Measurements from ENCODE around the gene BRMS1.
"Not testable (repeated sequence)": the region's sequence is repeated elsewhere in the genome, so short reads cannot be mapped to it uniquely, and the experiment has no call there.

BRMS1 gene

DNA sequence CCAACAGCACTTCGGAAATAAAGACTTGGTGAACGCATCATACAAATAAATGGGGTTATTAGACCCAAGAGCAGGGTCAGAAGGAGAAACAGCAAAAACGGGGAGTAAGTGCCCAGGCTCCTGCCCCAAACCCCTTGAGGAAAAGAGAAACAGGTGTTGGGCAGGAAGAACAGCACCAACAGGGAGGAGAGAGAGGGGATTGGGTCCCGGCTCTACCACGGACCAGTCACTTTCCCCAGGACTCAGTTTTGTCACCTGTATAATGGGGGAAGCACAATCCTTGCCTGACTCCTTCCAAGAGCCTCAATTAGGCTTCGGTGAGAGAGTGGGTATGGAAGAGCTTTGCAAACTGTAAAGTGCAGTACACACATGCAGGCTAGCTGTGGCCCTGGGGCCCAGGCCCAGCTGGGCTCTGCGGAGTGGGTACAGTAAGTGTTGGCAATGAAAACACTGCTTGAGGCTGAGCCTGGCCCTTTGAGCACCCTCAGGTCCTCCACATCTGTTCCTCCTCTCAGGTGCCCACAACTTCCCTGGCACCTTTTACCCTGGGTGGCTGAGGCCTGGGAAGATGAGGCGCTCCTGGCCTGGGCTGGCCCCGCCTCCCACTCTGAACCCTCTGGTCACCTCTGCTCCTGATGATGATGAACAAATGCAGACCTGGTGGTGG lies 17.7 kb upstream of the BRMS1 start:
- no peak for DNase-seq

DNA sequence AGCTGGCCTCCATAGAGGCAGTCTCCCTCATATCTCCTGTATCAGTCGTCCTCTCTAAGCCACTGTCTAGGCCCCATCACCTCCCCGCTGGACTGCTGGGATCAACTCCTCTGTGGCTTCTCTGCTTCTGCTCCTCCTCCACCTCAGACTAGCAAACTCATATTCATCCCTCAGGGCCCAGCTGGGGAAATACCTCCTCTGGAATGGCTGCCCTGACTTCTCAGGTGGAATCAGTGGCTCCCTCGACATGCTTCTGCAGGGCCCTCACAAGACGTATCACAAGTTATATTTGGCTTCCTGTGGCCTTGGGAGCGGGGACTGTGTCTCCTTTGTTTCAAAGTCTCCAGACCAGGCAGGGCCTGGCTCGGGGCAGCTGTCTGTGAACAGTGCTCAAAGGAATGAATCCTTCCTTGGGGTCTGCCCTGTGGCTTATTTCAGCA lies 16.6 kb upstream of the BRMS1 start:
- DNase-seq, result no peak

DNA sequence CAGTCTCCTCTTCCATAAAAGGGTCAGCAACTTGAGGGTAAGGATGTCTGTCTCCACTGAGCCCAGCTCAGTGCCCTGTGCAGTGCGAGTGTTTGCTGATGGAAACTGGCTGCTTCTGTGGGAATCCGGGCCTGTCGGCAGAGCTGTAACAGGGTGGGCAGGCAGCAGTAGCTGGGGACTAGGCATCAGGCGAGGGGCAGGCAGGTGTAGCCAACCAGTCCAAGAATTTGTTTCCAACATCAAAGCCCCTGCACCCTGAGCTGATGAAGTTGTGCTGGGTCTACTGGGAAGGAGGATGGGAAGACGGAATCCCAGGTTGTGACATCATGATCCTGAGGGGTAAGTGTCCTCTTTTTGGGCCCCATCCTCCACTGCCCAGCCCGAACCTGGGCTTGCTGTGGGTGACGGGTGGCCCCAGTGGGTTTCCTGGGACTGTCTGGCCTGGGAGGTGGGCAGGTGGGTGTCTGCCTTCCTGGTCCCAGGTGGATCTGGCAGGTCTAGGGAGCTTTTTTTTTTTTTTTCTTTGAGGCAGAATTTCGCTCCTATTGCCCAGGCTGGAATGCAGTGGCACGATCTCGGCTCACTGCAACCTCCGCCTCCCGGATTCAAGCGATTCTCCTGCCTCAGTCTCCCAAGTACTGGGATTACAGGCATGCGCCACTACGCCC lies 15.6 kb upstream of the BRMS1 start:
- DNase-seq, result no peak

DNA sequence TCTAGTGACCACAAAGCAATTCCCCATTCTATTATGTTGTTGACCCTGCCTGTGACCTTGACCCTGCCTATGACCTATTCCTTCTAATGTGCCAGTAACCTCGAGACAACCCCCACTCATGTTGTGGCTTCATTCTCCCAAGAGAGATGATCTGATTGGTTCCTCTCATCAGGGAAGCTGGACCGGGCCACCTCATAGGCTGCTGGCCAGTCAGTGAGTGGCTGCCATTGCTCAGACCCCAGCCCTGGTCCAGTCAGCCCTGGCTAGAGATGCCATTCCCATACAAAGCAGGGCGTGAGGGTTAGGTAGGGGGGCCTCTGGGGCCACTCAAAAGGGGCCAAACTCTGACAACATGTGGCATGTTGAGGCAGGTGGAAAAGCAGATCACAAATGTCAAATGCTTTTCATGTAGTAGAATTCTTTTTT lies 14.8 kb upstream of the BRMS1 start:
- no peak for DNase-seq

DNA sequence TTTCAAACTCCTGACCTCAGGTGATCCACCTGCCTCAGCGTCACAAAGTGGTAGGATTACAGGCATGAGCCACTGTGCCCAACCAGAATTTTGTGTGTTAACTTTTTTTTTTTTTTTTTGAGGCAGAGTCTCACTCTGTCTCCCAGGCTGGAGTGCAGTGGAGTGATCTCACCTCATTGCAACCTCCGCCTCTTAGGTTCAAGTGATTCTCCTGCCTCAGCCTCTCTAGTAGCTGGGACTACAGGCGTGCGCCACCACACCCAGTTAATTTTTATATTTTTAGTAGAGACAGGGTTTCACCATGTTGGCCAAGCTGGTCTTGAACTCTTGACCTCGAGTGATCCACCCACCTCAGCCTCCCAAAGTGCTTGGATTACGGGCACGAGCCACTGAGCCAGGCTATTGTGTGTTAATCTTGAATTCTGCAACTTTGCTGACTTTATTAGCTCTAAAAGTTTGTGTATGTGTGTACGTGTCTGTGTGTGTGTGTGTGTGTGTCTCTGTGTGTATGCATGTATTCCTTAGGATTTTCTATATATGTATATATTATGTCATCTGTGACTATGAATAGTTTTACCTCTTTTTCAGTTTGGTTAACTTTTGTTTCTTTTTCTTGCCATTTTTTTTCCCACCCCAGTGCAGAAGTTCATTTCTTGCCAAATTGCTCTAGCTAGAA lies 5.8 kb upstream of the BRMS1 start:
- DNase-seq, result not testable (repeated sequence)

DNA sequence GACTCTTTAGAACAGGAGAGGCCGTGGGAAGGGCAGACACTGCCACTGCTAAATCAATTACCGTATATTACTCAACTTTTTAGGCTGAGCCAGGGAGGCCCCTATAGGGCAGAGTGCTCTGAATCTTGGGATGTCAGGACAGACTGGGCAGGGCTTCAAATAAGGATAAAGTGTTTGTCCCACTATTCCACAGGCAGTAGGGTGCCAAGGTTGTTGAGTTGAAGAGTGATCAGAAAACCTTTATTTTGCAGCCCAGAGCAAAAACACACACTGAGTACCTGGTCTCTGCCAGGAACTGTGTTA lies 4.1 kb upstream of the BRMS1 start:
- DNase-seq, result no peak

DNA sequence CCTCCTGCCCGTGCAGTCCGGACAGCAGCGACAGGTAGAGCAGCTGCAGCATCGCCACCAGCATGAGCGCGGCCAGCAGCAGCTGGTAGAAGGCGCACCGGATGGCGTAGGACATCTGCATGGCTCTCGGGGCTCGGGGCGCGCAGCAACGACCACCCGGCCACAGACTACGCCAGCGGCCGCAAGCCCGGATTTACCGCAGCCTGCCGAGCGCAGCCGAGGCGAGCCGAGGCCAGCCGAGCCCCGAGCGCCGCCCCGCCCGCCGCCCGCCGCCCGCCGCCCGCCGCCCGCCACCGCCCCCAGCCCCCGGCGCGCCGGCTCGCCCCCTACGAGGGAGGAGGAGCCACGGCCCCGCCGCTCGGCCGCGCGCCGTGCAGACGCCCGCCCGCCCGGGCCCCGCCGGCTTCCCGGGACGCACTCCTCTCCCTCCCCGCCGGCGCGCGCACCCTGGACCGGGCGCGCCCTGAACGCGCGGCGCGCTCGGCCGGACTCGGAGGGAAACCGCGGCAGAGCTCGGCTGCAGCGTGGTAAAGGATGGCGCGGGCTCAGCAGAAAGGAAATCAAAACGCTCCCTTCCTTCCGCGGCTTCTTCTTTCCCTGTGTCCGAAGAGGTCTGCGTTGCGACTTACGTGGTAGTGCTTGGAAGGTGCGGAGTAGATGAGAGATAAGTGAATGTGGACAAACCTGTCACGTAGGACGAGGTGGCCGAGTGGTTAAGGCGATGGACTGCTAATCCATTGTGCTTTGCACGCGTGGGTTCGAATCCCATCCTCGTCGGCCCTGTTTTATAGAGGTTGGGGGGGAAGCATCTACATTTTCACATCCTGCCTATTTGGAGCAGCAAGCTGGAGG lies 2.7 kb upstream of the BRMS1 start, which contains the start of gene B4GAT1:
TSS of gene B4GAT1 (minus strand) at position 205 of the 852 bp plus-strand sequence. CDS start at position 121, 84 bp downstream.
- peak; percentile 69 for DNase-seq

DNA sequence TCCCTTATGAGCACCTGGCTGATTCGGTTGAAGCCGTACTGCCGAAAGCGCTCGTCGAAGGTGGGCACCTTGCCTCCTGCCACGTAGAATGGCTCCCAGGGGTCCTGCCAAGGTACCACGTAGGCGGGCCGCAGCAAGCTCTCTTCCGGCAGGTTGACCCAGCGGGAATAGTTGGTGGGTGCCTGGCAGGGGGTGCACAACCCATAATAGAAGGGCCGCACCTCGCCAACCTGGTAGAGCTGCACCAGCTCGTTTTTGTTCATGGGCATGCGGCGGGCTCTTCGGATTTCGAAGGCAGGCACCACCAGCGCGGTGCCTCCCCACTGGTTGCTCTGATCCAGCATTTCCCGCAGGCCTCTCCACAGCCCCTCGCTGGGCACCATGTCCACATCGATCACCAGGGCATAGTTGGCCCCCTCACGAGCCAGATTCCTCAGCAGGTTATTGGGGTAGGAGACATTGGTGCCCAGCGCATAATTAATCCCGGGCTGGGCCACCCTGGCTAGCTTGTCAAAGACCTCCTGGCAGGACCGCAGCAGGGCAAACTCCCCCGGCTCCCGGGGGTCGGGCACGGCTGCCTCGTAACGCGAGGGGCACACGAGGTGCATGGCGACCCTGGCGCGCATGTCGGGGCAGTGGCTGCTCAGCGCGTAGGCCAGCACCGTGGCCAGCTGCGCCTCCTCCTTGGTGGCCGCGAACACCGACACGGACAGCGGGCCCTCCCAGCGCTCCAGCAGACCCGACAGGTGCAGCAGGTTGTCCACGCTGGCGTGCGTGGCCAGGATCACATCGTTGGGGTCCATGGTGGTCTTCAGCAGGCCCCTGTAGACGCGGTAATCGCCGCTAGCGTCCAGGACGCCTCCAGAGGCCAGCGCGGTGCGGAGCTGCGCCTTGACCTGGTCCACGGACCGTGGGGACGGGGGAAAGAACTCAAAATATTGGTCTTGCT lies 1.8 kb upstream of the BRMS1 start:
- DNase-seq, result no peak

DNA sequence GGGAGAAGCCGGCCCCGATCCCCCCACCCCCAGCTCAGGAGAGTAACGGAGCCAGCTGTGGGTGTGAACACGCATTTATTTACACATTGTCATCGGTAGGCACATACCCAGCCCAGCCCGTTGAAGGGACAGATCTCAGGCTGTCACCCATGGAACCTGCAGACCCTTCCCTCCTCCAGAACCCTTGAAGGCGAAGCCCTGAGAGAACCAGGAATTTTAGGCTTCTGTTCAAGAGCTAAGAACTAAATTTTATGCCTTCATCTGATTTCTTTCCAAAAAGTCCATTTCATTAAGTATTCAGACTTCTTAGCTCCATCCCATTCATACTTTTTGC lies 379 bp upstream of the BRMS1 start:
- no peak for DNase-seq

DNA sequence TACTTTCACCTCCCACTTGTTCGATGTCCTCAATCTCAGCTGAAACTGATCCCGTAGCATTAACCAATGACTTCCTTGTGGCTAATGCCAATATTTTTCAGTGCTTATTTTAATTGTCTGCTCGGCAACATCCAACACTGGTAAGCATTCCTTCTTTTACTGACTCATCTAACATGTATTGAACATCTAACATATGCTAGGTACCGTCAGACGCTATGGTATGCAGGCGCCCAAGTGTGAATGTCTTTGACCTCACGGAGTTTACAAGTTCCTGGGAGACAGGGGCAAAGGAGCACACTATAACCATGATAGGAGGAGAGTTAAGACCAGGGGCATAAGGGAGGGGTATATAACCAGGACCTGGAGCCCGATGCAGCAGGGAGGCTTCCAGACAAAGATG lies 1.7 kb downstream of the BRMS1 start:
- DNase-seq, result no peak

DNA sequence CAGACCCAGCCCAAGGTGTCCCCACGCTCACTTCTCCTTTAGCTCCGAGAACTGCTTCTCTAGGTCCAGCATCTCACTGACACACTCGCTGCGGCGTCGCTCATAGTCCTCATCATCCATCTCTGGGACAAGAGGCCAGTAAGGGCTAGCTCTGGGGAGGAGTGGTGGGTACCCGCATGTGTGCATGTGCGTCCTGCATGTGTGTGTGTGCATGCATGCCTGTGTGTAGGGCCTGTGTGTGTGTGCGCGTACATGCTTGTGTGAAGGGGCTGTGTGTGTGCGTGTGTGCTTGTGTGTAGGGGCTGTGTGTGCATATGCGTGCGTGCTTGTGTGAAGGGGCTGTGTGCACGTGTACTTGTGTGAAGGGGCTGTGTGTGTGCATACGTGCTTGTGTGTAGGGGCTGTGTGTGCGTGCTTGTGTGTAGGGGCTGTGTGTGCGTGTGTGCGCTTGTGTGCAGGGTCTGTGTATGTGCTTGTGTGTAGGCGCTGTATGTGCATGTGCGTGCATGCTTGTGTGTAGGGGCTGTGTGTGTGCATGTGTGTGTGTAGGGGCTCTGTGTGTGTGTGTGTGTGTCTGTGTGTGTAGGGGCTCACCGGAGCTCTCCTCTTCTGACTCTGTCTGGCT lies 3.3 kb downstream of the BRMS1 start:
- DNase-seq, result no peak

DNA sequence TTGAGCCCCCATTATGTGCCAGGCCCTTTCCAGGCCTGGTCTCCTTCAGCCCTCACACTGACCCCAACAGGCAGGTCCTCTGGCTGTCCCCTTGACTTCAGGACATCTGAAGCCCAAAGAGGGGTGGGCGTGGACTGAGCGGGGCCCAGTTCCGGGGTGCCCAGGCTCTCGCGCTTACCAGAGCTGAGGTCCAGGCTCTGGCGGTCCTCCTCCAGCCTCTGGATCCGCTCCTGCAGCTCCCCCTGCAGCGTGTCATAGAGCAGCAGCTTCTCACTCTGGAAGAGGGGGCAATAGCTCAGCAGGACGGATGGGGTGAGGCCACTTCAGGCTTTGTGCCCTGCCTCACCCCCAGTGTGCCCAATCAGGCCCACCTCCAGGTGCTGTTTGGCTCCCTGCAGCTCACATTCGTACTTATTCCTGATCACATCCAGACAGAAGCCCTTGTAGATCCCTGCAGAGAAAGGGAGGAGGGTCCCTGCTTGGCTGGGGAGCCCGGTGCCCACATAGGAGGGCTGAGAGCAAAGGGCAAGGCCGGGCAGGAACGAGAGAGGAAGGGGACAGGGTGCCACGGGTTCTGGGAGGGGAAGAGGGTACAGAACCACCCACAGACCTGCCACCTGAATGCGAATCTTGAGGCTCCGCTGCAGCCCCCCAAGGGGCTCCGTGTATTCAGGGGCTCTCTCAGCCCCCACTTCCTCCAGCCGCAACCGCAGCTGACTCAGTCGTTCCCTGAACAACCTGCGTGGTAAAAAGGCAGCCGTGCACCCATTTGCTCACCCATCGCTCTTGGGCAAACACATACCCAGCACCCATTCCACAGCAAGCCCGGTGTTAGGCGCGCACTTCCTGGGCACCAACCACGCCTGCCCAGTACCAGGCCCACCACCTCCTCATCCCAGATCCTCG lies 4.1 kb downstream of the BRMS1 start:
- no peak for DNase-seq

DNA sequence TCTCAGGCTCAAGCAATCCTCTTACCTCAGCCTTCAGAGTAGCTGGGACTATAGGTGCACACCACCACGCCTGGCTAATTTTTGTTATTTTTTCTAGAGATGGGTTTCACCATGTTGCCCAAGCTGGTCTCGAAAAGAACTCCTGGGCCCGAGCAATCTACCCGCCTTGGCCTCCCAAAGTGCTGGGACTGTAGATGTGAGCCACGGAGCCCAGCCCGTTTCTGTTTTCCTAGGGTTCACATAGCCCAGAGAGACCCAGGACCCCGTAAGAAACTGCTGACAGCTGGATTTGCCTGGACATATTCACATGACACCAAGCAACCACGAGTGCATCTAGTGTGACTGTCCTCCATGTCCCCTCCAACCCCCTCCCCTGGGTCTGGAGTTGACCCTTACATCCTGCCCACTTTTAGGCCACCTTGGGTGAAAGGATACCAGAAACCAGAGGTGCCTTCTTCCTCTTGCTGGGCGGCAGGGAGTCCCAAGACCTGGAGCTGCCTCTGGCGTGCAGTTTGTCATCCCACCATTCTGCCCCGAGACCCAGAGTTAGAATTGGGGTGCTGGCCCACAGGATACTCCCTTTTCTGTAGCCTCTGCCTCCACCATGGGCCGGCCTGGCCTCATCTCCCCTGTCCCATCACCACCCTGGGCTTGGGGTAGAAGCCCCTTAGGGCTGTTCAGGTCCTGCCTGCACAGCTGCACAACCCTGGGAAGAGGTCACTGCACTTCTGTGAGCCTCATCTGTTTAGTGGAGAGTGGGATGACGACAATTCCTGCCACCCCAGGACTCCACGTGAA lies 5.0 kb downstream of the BRMS1 start:
- DNase-seq, result no peak

DNA sequence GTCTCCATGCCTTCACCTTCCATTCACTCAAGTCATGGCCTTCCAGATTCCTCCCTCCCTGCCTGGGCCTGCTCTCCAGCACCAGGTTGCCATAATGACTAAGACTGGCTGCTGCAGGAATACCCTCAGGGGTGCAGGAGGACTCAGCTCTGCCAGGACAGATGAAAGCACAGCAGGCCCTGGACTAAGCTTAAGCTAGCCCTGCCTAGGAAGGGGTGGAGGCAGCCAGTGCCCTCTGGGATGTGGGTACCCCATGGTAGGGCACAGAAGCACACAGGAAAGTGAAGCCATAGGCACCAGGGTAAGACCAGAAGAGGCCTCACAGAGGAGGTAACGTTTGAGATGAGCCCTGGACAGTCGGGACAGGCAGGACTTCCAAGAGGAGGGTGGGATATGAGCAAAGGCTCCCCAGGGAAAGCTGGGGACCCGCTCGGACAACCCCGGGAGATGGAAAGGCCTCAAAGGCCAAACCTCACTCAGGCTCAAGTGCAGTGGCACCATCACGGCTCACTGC lies 5.7 kb downstream of the BRMS1 start:
- no peak for DNase-seq

DNA sequence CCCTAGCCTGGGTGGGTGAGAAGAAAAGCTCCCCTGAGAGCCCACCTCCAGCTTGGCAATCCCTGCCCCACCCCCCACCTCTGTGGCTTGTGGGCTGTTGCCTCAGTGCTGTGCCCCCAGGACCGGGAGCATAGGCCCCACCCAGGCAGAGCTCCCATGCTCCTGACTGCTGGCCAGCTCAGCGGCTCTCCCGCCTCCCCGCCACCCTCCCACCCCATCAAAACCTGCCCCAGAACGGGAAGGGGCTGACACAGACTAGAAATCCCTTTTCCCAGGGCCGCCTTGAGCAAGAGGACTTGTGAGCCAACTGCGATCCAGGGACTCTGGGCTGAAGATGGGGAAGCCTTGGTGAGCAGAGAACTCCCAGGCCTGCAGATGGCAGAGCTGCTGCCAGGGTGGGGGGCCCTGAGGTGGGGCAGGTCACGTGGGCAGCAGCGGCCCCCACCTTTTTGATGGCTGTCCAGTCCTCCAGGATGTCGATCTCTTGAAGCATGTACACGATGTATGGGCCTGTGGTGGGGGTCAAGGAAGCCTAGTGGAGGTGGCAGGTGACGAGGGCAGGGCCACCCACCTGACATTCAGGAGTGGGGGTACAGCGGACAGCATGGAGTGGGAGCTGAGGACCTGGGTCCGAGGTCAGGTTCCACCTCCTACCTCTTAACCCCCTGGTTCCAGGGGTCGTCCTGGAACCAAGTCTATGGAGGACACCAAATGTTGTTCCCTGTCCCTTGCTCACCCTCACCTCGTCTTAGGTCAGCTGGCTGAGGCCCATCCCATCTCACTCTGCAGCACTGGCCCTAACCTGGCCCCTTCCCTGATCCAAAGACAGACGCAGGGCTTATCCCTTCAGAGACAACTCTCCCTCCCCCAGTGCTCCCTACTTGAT lies 6.4 kb downstream of the BRMS1 start:
- no peak for DNase-seq

DNA sequence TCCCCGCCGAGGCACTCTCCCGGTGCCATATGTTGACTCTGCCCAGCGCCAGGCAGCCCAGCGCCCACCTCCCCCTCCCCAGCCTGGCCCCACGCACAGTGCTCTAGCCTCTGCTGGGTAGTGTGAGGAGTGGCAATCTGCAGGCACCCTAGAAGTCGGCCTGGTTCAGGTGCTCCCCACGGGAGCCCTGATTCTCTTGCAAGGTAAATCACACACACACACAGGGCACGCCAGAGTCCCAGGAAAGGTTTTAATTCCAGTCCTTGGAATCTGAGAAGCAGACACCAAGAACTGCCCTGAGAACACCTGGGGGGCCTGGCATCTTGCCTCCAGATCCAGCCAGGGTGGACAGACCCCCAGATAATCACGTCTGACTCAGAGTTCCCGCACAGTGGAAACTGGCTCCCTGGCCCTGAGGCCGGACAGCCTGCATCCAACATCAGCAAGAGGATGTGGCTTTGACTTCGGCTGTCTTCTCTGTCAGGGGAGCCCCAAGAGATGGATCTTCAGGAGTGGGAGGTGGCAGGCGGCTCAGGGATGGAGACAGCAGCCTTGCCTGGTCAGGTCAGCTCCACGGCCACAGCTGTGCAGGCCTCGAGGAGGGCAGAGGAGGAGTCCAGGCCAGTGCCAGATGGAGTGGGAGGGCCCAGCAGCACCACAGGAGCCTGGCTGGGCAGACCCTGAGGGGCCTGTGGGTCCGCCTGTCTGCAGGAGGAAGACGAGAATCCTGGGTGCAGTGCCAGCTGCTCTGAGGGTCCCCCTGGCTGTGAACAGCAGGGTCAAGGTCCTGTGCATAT lies 7.6 kb downstream of the BRMS1 start:
- no peak for DNase-seq

DNA sequence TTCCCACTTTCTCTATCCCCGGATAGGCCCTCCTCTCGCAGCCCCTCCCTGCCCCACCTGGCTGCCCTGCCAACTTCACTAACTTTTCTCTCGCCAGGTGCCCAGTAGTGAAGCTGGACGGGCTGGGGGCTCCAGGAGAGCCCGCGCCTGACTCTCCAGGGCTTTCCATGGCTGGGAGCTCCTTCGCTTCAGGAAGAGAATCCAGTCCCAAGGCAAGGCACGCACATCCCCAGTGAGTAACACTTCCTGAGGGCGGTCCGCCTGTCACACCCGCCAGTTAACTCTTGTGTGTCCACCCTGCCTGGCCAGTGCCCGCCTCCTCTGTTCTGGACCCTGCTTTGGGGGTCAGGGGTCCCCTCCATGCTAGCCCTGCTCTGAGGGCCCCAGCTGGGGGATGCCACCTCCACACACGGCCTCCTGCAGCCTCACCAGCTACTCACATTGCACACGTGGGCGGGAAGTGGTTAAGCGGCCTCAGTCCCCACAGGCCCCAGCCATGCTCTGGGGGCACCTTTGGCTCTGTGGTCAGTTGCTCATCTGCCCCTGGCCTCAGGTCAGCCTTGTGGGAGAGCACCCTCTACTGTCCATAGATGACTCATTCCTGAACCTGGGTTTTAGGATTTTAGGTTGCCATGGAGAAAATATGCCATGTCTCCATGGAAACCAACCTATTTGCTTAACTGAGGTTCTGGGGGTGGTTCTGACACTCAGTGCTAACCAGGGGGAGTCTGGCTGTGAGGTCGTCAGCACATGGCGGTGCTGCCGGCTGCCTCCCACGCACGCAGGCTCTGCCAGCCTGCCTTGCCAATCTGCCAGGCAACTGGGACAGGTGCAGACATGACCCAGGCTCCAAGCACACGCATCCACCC lies 8.4 kb downstream of the BRMS1 start, which contains the start of gene RIN1:
TSS of gene RIN1 (minus strand) at position 201 of the 869 bp plus-strand sequence. CDS start at position 169, 32 bp downstream.
- DNase-seq, result no peak
